ENCODE data around the gene UVSSA. TPM values are rescaled to one million over a fixed set of nuclear protein-coding genes. Genes with fewer than 3 reads are reported as not detected.

Gene UVSSA
- total RNA-seq, 1 experiment from 2014 or later: 2.5 TPM

DNA sequence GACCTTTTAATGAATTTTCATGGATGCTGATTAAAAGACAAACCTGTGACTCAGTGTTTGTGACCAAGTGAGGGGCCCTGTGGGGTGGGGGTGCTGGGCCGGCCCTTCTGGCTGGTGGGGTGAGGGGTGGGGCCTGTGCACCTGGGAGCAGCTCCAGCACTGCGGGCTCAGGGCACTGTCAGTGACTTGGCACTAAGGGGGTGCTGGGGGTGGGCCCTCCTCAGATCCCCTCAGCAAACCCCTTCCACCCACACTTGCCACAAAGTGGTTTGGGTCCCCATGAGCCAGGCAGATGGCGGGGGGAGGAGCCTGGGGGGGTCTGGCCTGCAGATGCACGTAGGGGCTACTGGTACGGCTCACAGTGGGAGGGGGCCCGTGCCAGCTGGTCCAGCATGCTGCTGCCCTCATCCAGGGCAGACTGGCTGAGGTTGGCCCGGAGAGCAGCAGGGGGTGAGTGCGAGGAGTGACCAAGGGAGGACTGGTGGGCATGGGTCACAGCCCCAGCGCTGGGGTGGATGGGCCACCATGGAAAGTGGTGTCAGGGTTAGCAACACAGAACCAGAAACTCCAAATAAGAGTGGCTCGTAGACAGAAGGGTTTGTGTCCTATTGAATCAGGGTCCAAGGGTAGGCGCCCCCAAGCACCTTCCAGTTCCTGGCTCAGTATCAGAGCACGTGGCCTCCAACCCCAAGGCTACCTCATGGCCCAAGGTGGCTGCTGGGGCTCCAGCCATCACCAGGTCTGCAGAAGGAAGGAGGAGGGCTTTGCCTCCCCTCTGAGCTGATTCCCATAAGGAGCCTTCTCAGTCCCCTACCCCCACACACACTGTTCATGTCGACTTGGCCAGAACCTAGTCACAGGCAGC, 49.2 kb downstream of the UVSSA start:
- DNase-seq (ENCODE audit: low spot score): no peak

DNA sequence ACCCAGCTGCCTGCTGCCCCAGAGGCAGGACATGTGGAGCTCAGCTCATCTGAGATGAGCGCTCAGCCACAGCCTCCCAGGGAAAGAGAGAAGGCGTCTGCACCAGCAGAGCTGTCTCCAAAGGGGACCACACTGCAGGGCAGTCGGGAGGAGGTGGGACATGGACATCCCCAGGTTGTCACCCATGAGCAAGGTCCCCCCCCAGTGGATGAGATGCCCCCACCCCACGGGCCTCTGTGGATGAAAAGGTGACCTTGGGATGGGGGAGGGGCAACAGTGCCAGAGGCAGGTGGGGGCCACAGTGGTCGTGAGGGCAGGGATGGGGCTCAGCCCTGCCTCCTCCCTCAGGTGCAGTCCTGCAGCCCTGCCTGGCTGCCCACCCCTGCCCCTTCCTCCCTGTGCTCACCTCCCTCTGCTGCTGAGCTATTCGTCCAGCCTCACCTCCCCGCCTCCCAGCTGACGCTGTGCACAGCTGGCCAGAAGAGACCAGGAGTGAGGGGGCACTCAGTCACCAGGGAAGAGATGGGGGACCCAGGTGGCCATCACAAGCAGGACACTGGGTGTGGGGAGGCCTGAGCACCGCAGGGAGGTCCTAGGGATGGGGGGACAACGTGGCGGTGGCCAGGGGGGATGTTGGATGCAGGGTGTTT, 49.9 kb downstream of the UVSSA start:
- DNase-seq (ENCODE audit: low spot score): no peak

DNA sequence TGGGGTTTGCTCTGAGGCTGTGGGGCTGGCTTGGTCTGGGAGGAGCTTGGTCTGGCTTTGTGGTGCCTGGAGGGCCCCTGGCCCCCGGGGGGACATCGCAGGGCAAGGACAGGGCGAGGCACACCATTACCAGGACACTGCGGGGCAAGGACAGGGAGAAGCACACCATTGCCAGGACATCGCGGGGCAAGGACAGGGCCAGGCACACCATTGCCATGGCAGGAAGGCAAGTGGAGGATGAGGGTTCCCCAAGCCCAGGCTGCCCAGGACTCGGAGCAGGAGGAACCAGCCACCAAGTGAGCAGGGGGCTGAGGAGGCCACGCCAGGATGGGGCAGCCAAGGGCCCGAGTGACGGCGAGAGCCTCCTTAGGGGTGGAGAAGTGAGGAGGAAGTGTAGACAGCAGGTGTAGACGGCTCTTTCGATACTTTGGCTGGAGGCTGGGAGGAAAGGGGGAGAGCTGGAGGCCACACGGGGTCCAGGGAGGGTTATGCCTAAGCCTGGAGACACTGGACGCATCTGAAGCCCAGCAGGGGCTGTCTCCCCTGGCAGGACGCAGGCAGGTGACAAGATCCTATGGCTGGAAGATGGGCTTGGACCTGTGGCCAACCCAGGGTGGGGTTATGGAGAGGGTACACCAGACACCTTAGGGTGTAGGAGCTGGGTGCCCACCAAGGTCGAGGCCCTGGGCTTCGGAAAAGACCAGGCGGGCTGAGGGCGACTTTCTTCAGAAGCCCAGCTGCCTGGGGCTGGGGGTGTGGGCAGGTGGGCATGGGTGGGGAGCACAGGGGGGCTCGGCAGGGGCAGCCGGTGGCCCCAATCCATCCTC, 51.9 kb downstream of the UVSSA start:
- no peak for DNase-seq (ENCODE audit: low spot score)

DNA sequence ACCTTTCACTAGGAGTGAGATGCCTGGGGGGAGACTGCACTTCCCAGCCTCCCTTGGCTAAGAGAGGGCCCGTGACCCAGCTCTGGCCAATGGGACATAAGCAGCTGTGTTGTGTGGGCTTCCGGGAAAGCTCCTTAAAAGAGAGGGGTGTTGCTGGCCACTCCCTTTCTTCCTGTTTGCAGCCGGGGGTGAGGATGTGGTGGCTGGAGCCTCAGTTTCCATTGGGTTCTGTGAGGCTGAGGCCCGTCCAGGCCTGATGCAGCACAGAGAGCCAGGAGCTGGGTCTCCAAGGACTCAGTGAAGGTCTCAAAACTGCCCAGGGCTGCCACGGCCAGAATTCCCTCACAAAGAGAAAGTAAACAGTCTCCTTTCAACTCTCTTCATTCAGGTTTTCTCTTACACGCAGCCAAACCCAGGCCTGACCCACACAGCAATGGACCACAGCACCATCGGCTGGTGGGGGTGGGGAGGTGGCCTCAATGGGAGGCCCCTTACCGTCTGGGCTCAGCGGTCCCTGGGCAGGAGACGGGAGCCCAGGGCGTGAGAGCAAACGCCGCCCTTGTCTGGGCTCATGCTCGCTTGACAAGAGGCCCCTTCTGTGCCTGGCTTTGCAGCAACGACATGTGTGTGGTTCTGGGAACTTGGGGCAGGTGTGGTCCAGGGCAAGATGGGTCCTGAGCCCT, 52.6 kb downstream of the UVSSA start:
- DNase-seq (ENCODE audit: low spot score): no peak

DNA sequence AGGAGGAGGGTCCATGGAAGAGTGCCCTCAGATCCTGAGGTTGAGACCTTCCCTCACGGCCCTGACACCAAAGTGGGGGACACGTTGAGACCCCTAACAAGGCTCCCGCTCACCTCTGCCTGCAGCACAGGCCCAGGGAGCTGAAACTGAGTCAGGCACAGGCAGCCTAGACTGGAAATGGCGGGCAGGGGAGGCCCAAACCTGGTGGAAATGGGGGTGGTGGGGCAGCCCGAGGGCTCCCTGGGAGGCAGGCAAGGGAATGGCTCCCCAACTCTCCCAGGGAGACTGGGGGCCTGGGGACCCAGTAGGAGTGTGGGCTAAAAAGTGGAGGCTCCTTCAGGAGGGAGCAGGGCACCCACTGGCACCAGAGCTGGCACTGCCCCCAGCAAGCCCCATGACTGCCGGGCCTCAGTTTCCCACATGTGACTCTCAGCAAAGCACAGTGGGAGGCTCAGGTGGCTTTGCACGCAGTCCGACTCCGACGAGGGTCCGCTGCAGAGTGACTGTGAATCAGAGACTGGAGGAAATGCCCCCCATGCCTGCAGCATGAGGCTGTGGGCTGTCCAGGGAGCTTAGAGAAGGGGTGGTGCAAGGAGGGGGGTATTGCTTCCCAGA, 53.3 kb downstream of the UVSSA start:
- no peak for DNase-seq (ENCODE audit: low spot score)

DNA sequence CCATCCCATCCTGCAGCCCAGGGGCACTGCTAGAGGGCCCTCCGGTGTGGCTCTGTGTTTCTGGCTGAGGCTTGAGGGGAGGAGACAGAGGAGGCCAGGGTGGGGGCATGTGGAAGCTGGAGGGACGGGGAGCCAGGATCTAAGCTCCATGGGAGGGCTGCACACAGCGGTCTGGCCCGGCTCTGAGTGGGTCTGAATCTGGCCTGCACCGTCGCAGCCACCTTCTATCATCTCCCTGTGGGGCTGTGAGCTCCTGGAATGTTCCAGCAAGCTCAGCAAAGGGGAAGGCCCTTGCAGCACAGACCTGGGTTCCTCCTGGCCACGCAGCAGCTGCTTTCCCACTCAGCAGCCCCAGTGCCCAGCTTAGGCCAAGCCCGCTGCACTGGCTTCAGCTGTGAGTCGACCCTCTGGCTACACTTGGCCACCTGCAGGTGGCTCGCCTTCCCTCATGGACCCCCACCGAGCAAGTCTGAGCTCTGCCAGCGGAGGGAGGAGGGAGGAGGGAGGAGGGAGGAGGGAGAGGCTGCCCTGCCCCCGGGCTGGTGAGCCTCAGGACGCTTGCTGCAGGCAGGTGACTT, 53.9 kb downstream of the UVSSA start:
- no peak for DNase-seq (ENCODE audit: low spot score)

DNA sequence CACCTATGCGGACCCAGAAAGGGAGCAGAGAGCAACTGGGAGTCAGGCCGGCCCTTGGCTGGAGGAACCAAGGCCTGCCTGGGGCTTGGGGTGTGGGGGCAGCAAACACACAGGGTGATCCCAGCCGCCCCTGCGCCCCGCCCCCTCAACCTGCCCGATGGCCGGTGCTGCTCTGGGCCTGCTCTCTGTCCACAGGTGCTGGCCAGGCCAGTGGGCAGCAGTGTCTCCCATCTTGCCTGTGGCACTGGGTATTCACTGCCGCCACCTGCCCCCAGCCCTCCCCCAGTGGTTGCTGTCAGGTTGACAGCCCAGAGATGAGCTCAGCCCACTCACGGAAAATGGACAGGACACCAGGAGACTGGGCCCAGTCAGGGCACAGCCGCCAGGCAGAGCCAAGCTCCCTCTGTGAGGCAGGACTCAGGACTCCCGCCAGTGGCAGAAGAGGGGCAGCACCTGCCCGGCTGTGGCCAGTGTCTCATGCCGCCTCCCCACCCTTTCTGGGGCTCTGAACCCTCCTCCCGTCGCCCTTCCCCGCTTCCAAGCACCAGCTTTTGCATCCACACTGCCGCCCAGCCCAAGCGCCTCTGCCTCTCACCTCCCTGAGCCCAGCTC, 54.5 kb downstream of the UVSSA start:
- no peak for DNase-seq (ENCODE audit: low spot score)

DNA sequence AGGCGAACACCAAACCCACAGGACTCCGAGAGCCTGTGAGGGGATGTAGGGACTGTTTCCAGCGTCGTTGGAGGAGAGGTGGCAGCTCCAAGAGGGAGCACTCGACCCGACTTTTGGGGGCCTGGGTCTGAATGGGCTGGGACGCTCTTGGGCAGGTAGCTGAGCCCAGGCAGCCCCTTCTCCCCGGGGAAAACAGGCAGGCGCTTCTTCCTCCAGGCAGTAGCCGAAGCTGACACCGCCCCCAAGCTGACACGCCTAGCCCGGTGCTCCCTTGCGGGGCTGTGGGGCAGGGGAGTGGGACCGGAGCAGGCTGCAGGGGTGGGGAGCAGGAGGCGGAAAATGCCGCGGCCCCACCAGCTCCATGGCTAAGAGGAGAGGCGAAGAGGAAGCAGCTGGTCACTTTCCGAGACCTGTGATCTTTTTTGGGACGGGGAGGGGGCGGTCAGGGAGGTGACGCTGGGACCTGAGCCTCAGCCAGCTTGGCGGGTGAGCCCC, 55.1 kb downstream of the UVSSA start:
- no peak for DNase-seq (ENCODE audit: low spot score)

DNA sequence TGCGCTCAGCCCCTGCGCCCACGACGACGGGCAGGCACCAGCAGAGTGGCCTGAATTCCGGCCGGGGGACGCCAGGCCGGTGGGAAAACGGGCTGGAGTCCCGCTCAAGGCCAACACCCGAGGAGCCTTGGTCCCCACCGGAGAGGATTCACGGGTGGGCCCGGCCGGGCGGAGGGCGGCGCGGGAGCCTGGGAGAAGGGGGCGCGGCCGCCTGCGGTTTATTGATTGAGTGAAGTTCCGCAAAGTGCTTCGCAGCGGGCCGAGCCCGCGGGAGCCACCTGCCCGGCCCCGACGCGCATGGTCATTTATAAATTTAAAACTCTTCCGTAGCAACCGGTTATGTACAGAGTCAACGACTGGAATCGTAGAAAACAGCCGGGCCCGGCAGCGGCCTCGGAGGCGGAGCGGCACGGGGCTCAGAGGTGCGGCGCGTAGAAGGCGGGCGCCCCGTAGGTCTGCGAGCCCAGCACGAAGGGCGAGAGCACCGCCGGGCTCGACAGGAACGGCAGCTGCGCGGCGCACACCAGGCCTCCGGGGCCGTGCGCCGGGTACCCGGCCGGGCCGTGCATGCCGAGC, 55.6 kb downstream of the UVSSA start:
- no peak for DNase-seq (ENCODE audit: low spot score)

DNA sequence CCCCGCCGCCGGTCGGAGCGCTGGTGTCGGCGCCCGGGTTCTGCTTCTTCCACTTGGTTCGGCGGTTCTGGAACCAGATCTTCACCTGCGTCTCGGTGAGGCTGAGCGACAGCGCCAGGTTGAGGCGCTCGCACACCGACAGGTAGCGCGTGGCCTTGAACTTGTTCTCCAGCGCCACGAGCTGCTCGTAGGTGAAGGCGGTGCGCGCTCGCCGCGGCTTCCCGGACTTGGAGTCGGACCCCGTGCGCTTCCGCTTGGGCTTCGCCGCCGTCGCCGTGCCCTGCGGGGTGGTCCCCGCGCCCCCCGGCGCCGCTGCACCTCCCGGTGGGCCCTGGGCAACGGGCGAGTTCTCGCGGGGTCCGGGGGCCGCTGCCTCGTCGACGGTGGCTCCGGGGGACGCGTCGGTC, 56.2 kb downstream of the UVSSA start:
- DNase-seq (ENCODE audit: low spot score): no peak

DNA sequence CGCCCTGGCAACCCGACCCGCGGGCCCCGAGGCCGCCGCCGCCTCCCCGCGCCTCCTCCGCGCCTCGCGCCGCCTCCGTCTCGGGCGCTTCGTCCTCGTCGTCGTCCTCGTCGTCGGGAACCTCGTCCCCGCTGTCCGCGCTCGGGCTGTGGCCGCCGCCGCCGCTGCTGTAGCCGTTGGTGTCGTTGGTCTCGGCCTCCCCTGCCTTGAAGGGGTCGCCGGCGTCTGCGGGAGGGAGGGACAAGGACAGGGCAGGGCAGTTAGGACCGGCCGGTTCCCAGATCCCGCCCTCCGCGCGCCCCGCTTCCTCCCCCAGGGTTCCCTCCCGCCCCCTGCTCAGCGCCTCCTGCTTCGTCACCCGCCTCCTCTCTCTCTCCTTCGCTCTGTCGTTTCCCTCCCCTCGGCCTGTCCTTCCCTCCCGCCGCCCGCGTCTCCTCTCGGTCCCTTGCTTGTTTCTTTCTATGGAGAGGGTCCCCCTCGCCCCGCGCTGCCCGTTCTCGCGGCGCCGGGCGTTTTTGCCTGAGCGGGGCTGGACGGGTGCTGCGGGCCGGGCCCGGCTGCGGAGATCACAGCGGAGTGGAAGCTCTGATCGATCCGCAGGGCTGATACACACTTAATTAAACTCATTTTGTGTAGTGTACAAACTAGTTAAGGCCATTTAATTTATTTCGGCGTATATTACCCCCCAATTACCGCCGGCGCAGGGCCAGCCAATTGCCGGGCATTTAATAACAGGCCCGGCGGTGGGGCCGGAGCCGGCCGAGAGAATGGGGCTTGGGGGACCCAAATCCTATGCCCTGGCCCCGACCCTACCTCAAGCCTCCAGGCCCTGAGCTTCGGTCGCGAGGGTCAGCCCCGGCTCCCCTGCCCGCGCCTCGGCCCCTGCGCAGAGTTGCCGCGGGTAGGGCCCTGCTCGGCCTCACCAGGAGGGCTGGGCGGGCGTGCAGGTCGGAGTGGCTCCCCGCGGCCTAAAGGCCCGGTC, 56.9 kb downstream of the UVSSA start:
- DNase-seq (ENCODE audit: low spot score): no peak

DNA sequence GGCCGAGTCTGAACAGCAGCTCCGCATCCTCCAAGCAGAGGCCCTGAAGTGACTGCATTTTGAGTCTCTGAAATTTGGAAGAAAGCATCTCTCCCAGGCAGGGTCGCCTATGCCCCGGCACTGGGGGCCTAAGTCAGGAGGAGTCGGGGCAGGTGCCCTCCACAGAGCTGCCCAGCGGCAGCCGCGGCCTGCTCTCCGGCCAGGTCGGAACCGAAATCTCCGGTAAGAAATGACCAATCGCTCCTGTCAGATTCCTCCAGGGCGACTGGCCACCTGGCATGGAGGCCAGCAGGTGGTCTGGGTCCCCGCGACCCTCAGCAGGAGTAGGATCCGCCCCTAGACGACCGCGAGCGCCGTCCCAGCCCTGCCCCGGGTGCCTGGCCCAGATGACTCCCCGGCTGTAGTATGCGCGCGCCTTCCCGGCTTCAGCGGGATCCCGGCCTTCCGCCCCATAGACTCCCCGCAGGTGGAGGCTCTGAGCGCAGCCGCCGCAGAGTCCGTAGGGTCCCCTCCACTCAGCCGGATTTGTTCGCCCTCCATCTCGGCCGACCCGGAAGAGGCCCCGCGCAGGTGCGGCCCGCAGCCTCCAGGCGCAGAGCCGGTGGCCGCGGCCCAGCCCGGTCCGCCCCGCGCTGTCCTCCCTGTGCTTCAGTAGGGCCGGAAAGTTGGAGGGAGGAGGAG, 57.7 kb downstream of the UVSSA start:
- no peak for DNase-seq (ENCODE audit: low spot score)

DNA sequence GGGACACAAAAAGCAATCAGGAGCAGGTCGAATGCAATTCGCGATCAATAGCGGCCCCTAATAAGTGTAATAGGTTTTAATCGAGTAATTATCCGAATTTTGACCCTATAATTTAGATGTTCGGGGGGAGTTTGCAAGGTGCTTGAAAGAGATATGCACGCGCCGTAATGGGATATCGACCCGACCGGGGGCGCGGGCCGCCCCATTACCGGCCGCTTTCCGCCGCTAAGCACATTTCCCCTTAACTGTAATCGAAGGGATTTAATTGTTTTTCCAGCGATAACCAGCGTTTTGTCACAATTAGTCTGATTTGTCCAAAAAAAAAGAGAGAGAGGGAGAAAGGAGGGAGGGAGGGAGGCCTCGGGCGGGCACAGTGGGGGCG, 58.2 kb downstream of the UVSSA start:
- no peak for DNase-seq (ENCODE audit: low spot score)

DNA sequence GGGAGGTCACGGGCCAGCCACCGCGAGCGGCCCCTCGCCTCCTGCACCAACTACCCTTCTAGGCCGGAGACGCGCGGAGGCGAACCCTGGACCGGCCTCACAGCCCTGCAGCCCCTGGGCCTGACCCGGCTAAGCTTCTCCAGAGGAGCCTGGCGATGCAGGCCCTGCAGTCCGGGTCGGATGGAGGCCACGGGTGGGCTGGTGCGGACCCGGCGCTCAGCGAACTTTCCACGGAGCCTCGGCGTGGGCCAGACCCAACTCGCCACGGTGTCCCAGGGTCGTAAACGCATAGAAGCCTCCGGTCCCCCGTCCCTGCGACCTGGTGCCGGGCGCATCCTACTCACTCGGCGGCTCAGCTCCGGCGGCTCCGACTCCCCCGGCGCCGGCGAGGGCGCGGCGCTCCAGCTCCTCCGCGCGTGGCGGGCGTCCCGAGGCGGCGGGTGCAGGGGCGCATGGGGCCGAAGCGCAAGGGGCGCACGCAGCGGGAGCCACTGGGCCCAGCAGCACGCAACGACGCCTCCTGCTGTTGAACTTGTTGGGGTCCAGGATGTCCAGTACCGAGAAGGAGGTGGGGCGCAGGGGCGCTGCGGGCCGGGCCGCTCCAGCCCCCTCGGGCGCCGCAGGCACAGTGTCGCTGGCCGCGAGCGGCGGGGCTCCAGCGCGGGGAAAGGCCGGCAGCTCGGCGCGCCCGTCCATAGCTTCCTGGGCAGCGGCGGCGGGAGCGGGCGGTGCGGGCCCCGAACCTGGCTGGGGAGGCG, 58.8 kb downstream of the UVSSA start:
- DNase-seq (ENCODE audit: low spot score): no peak

DNA sequence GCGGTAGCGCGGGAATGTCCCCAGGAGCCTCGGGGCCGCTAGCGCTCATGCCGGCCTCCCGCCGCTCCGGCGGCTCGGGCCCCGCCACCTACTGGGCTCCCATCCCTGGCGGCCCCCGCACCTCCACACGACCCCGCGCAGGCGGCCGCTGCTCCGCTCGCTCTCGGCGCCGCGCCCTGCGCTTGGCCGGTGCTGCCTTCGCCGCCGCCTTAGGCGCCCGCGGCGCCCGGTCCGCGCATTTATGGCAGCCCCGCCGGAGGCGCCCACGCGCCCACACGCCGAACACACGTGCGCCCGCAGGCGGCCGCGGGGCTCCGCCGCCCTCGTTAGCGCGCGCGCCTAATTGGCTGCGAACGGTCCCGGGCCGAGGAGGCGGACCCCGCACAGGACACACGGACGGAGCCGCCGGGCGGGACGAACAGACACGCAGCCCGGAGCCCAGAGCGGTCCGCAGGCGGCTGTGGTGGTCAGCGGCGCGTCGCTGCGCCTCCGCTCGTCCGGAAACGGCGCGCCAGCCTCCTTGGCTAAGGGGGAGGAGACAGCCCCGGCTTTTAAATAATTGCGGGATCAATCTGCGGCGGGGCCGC, 59.5 kb downstream of the UVSSA start, which contains the start of gene NKX1-1:
Gene NKX1-1 (minus strand): TSS at position 49 of the 587 bp plus-strand sequence. CDS start 0 bp downstream, at position 49.
- DNase-seq (ENCODE audit: low spot score): no peak

DNA sequence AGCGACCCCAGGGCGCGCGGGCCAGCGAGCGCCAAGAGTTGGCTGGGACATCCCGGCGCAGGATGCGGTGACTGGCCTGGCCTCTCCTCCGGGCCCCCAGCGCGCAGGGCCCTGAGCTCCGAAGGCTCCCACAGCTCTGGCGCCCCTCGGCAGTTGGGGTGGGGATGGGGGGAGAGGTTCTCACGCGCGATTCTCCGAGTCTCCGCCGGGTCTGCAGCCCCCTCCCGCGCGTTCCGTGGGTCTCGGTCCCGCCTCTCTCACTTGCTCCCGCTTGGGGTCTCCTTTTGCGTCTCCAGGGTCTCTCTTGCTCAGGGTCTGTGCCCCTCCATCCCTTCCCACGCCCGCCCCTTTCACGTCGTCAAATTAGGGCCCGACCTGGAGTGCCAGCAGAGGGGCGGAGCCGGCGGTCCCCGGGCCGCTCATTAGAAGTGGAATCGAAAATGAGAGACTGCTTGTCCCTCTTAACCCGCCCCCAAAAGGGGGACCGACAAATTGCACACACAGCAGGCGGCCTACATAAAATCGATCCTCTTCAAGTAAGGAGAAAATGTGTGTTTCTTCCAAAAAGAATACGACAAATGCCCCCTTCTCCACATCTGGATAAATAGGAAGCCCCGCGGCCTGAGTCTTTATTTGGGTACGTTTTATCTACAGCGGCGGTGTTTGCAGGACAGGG, 60.1 kb downstream of the UVSSA start:
- DNase-seq (ENCODE audit: low spot score): no peak
